Measurements from ENCODE around the gene SEMA3A.
"Not testable (repeated sequence)": the region's sequence is repeated elsewhere in the genome, so short reads cannot be mapped to it uniquely, and the experiment has no call there.

SEMA3A gene

GRCh38 chr7:84154991-84155781, 39.4 kb downstream of the SEMA3A start:
- no peak for DNase-seq (ENCODE audit: low read depth, low spot score)

DNA sequence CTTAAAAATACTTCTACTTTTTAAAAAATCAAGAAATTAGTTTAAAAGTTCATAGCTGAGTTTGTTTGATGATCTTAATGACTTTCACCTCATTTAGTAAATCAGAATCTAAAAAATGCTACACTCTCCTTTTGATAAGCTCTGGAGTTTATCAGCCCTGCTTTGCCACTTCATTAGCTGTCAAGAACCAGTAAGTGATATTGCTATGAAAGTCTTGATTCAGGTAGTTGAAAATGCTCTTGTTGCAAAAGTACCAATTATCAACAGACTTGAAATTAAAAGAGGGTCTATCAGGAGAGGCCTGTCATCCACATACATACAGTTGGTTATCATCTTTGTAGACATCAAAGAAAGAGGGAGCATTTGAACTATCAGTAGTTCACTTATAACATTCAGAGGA, 41.6 kb downstream of the SEMA3A start:
- DNase-seq (ENCODE audit: low read depth, low spot score) = no peak

DNA sequence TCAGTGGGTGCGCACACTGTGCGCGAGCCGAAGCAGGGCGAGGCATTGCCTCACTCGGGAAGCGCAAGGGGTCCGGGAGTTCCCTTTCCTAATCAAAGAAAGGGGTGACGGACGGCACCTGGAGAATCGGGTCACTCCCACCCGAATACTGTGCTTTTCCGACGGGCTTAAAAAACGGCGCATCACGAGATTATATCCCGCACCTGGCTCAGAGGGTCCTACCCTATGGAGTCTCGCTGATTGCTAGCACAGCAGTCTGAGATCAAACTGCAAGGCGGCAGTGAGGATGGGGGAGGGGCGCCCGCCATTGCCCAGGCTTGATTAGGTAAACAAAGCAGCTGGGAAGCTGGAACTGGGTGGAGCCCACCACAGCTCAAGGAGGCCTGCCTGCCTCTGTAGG, 44.2 kb downstream of the SEMA3A start:
- not testable (repeated sequence) for DNase-seq (ENCODE audit: low read depth, low spot score)

GRCh38 chr7:84149573-84149972, 45.0 kb downstream of the SEMA3A start:
- no peak for DNase-seq (ENCODE audit: low read depth, low spot score)

DNA sequence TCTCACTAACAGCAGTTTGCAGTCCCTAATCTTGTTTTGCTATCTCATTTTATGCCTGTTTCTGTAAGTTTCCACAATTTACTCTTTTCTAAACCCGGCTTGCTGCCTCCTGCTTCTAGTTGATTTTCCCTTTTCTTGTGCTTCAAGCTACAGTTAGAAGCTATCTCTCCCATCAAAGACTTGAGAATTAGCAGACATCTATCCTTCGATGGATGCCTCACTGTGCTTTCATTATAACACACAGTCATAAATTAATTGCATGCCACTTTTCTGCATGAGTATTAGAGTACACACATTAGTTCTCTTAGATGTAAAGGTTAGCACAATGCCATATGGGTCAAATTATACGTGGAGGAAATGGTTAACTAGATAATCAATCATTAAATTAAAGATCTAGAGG, 48.7 kb downstream of the SEMA3A start:
- DNase-seq (ENCODE audit: low read depth, low spot score) = no peak

- DNase-seq (ENCODE audit: low read depth, low spot score) = no peak
Observed at GRCh38 chr7:84144935-84145334, 49.7 kb downstream of the SEMA3A start.

DNA sequence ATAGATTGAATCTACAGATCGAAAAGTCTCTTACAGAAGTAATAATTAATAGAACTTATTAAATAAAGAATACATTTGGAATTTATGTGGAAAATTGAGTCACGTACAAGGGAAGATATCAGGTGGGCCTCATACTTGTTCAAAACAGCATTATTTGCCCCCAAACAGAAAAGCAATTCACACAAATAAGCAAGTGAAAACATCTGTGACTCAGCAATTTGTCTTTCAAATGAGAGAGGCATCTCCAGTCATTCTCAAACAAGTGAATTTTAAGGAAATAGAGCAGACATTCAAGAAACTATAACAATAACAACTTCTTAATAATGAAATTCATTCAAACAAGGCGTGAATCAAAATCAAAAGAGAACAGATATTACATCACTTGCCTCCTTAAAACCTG, 50.1 kb downstream of the SEMA3A start:
- DNase-seq (ENCODE audit: low read depth, low spot score) = no peak

GRCh38 chr7:84142726-84143125, 51.9 kb downstream of the SEMA3A start:
- DNase-seq (ENCODE audit: low read depth, low spot score) = no peak

DNA sequence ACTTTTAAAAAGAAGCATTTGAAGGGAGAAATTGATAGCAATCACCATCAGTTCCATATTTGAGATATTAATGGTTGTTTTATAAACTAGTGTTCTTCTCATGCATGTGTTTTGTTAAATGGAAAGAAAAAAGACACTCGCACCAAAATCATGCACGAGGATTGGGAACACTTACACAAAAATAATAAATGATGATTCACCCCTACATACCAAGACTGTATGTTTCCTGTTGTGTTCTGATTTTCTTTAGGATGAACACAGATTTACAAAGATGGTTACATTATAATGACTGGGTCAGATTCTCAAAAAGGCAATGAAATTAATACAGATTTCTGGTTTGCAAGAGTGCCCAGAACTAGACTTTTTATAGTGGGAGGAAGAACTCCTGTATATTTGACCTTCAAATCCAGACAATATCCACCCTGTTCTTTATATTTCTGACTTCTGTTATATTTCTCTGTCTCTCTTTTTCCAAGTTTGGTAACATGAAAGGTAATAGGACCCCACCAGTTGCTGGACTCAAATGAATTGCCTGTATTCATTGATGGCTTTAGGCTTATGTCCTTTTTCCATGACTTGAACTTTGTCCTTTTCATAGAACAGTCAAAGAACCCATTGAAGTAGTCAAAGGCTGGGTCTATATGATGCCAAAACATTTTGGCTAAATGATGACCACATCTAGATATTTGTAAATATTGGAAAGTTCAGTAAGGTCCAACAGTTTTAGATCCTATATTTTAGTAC, 54.4 kb downstream of the SEMA3A start:
- DNase-seq (ENCODE audit: low read depth, low spot score) = no peak

DNA sequence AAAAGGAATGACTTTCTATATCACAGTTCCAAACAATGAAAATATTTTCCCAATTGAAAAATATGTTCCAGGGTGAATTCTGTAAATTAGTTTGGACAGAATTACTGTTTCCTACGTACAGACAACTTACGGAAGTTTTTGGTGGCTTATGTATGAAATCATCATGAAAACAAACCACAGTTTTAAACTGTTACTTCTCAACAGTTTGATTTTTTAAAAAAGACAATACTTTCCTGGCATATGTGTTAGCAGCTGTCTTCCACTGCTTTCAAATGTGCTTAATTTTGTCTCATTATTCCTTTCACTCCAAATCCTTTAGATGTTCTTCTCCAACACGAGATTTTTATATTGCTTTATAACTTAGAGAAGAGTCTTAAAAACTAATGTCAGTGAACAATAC, 56.2 kb downstream of the SEMA3A start:
- DNase-seq (ENCODE audit: low read depth, low spot score) = no peak

- DNase-seq (ENCODE audit: low read depth, low spot score) = no peak
Observed at GRCh38 chr7:84137812-84138211, 56.8 kb downstream of the SEMA3A start.

GRCh38 chr7:84136809-84137208, 57.8 kb downstream of the SEMA3A start:
- no peak for DNase-seq (ENCODE audit: low read depth, low spot score)

DNA sequence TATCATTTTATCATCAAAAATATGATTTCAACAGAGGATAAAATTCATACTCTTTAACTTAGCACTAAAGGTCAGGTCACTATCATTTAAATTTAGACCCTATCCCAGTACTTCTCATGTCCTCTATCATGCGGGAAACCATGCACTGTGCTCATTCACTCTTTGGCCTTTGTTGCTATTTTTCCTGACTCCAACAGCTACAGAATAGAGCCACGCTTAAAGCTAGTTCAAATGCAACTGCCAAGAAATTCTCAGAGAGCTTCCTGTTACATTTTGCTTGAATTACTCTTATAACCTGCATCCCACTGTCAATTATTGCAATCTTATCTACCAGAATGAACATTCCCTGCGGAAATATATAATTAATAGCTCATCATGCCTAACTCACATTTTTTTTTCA, 58.3 kb downstream of the SEMA3A start:
- DNase-seq (ENCODE audit: low read depth, low spot score) = no peak

GRCh38 chr7:84134169-84134568, 60.4 kb downstream of the SEMA3A start:
- DNase-seq (ENCODE audit: low read depth, low spot score) = no peak

- no peak for DNase-seq (ENCODE audit: low read depth, low spot score)
Observed at GRCh38 chr7:84125654-84126053, 68.9 kb downstream of the SEMA3A start.

DNA sequence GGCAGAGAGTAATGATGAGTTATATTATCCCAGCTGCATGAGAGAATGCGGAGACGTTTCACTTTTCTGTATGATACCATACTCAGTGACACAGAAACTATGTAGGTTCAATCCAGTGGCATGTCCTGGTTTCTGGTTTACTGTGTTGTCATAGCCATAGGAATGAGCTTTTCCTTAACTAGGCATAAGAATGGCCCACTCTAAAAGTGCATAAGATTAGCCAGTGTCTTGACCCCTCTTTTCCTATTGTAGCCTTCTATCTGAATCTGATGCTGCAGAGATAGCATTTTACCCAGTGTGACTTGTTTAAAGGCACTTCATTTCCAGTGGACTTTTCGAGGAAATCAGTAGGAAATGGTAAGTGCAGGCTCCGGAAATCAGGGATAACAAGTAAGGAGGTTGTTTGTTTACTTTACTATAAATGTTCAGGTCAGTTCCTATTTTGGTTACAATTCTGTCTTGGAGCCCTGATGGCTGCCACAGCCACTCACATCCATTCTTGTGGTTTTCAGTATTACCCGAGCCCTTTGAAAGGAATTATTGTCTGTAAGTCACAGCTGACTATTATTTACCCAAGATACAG, 70.5 kb downstream of the SEMA3A start:
- peak; percentile 55 for DNase-seq (ENCODE audit: low read depth, low spot score)

DNA sequence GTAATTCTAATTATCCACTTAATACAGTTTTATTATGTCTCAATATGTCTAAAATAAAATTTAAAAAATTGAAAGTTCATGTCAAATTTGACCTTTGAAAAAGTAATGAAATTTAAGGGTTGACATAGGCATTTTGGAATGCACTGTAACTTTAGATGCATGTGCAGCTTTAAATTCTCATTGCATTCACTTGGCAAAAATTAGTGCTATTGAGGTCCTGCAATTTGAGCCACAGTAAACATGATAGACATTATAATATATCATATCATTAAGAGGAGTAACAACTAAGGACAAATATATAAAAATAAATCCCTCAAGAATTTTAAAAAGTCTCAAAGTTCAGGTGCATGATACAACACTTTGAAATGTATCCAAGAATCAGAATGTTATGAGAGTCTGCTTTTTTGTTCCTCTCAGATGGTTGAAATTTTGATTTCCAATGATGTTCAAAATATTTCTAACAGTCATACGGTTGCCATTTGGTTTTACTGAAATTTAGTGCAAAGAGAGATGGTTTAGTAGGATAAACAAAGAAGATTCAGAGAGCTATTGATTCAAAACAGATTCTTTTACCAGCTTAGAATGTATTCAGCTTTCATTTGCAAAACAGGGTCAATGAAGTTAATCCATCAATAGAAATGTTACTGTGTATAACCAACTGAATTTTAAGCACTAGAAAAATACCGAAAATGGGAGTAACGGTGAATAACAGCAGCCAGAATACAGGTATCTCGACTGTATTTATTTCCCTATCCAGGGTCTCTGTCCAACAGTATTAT, 71.8 kb downstream of the SEMA3A start:
- DNase-seq (ENCODE audit: low read depth, low spot score) = no peak

- DNase-seq (ENCODE audit: low read depth, low spot score) = no peak
Observed at GRCh38 chr7:84117304-84117703, 77.3 kb downstream of the SEMA3A start.

DNA sequence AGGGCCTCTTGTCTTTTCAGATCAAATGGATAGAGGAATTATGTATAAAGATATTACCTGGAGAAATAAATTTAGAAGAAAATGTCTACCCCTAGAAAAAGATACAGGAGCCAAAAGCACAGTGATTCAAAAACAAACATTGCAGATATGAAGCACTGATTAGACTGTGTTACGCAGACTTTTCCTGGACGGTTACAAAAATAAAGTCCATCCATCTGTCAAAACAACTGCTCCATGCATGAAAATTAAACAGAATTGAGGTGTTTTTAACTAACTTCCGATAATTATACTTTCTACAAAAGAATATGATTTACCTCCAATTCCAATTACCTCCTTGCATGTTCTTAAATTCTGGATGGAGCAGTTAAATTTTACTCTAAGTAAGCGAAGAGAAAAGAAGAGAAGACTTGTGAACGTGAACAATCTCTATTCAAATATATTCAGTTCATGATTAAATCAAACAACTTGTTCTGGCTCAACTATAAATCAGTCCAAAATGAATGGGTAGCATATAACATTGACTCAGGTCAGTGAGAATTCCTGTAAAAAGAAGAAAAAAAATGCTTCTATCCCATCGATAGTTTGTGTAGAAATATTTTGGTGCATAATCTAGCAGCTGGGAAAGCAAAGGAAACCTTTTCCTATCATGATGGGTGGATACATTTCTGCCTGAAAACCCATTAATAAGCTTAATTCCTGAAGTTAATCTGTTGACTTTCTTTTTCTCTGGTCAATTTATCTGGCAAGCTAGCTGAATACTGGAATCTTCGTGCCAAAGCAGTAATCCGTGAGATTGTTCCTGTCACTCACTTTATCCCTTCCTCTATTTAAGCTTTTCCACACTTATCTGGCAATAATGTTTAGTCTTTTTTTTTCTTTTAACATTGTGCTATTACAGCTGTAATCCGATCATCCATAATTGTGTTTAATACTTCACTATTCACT, 80.4 kb downstream of the SEMA3A start:
- no peak for DNase-seq (ENCODE audit: low read depth, low spot score)

GRCh38 chr7:84113286-84113685, 81.3 kb downstream of the SEMA3A start:
- peak; percentile 15 for DNase-seq (ENCODE audit: low read depth, low spot score)

DNA sequence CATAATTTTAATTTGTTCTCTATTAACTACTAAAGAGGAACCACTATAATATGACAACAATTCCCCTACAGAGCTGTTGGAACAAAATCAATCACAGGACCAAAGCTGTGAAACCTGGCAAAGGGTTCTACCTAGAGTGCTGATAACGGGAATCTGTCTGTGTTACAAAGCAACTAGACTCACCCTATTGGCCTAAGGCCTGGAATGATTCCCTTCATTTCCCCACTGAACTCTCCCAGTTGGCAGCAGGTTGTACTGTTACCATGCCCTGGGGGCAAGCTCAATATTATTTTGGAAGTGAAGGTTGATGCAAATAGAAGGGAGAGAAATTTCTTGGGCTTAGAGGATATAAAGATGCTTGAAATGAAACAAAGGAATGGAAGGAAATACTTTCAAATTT, 81.8 kb downstream of the SEMA3A start:
- peak; percentile 42 for DNase-seq (ENCODE audit: low read depth, low spot score)
